ENCODE data around the gene NDST3.

- TF ChIP-seq CTCF (conservative IDR thresholded peaks at IDR 0.05), result no peak
- TF ChIP-seq ZFX (IDR thresholded peaks at IDR 0.05), result no peak
Observed at GRCh38 chr4:118282692-118283091, 248.4 kb downstream of the NDST3 start.
